Stimulated activated CD8-positive, alpha-beta memory T cell treated with anti-CD3 and anti-CD28 coated beads, Interleukin-2, amount 100 ng/mL, for 1 hour (primary cell): Measurements from ENCODE around the gene P3H1.
A peak's percentile ranks its signal among the peaks of the same experiment; 100 is the strongest.
"Not testable (repeated sequence)": the region's sequence is repeated elsewhere in the genome, so short reads cannot be mapped to it uniquely, and the experiment has no call there.

ENCODE experiments used
- DNase-seq, 2 donors: peaks; one replicate each; pipeline ENCODE4 v3.0.0-alpha.2; 2020; ENCODE audit warnings: low read depth in 2 of 2

Gene P3H1

DNA sequence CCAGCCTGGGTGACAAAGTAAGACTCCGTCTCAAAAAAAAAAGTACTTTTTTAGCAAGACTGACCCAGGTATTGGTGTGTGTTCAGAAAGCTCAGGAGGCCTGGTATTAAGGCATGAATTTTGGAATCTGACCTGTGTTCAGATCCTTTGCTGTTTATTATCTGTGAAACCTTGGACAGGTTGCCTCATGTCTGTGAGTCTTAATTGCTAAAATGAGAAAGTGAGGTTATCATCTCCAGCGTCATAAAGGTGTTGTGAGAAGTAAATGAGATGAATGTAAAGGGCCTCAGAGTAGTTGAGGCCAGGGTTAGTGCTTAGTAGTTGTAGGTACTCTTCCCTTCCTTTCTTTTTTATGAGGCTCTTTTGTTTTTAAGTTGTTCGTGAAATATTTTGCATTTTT is 3.0 kb upstream of the P3H1 start:
- DNase-seq = no peak

DNA sequence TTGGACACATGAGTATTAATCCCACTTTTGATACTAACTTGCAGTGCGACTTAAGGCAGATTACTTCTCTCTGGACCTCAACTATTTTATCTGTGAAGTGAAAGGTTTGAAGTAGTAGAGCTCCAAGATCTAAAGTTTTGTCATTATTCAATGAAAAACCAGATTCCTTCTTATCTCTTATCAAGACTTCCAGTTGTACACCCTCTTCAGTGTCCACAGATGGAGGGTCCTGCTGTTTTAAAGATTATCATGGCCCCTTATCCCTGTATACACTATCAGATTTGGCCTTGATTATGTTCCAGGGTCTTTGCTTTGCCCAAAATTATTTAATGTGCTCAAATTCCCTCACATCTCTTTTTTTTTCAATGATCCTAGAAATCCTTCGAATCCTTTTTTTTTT is 1.3 kb upstream of the P3H1 start:
- DNase-seq = no peak

DNA sequence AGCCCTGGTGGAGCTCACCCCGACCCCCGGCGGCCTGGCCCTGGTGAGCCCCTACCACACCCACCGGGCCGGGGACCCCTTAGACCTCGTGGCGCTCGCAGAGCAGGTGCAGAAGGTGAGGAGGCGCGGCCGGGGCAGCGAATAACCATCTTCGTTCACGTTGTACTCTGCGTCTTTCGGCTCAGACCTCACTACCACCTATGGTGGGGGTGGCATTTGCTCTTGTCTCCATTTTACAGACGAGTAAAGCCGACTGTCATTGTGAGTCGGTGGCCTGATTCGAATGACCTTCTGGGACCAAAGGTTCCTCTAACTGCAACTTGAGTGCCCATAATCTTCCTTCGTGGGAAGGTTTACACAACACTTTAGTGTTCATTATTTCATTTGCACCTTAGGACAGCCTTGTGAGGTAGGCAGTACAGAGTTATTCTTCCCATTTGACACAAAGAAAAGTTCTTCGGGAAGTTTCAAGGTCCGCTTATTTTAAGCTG is 727 bp upstream of the P3H1 start:
- DNase-seq = peak in 1 of 2 donors; percentile 10

DNA sequence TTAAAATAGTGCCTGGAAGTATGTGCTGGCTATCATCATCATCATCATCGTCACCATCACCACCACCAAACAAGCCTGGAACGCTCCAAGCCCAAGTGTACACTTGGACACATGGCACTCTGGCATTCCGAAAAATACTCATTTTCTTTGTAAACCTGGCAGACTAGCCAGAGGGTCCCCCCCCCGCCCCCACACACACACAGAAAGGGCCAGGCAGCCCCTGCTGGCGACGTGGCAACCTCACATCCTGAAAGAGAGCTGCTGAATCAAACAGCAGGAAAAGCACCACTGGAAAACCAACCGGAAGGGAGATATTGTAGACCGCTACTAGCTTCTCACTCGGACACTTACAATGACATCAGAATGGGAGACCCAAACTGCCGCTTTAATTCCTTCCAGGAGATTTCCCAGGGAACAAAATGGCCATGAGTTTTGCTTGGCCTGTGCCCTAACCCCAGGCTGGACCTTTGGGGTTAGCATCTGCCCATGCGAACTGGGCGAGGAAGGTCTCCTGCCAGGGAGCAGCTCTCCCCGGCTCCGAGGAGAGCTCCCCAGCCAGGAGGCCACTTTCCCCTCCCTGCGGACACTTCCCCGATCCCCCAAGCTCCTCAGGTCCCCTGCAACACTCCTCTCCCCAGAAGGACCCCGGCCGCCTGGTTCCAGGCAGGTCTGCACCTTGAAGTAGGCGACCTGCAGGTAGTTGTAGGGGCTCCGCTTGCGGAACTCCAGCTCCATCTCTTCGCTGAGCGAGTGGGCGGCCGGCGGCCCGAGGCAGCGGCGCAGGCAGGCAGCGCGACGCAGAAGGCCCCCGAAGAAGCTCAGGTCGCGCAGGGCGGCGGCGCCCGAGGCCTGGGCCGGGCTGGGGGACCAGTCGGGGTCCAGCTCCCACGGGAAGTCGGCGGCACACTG is 742 bp downstream of the P3H1 start:
- DNase-seq = peak in 1 of 2 donors; percentile 12

DNA sequence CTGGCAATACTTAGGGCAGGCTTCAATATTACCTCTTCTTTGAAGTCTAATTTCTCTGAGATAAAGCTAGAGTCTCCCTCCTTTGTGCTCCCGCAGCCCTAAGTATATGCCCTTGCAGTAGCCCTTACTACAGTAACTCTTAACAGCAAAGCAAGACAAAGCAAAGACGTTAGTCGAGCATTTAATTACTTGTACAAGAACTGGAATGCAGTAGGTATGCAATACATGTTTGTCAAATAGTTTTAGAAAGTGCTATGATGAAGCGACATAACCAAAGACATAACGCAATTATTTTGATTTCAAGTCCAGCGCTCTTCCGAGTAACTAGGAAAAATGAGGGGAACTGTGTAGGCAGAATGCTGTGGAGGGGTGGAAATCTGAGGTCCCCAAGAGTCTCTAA is 1.6 kb downstream of the P3H1 start:
- no peak for DNase-seq

DNA sequence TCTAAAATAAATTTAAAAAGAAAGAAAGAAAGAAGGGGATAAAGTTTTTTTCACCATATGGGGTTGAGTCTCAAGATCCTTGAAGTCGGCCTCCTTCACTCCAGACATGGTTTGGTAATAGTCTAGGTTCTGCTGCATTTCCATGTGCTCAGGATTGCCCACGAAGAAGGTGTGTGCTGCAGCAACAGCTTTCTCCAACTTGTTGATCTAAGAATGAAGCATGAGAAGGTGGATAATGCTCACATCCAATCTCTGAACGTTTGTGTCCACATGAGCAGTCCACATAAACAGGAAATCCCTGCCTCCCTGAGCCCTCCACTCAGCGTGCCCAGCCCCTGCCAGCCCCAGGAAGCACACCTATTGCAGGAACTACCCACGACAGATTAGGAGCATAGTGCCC is 4.6 kb downstream of the P3H1 start:
- no peak for DNase-seq

DNA sequence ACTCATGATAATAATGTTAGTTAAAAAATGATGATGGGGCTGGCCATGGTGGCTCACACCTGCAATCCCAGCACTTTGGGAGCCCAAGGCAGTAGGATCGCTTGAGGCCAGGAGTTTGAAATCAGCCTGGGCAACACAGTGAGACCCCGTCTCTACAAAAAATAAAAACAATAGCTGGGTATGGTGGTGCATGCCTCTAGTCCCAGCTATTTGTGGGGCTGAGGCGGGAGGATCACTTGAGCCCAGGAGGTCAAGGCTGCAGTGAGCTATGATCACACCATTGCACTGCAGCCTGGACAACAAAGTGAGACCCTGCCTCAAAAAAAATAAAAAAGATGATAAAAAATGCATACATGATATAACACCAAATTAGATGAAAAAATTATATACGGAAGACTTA is 5.3 kb downstream of the P3H1 start:
- DNase-seq = no peak

DNA sequence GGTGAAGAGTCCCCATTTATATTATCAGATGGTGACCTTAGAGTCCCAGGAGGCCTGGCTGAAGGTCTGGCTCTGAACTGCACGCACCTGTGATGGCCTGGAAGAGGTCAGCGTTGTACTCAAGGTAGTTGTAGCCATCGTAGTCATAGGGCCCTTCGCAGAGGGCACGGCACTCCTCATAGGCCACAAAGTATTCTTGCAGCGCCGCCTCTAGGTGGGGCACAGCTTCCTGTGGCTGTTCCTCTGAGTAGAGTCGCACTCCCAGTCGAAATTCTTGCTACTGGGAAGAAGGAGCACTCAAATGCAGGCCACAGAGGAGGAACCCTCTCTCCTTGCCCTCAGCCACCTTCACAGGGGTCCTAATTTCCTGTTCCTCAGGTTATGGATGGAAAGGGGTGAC is 7.7 kb downstream of the P3H1 start:
- DNase-seq = no peak

DNA sequence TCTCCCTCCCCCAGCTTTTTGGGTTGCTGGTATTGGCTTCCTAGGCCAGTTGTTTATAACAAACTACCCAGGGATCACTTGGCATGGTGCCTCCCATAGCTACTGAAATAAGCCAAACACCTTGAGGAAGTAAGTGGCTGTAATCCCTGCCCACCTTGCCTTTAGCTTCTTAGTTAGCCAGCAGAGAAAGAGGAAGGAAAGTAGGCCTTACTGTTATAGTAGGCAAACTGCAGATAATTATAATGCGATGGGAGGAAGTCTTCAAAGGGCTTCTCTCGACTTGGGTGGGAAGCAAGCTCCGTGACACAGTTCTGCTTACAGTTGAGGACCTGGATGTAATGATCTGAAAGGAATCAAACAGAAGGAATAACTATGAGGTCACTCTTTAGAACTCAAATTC is 8.2 kb downstream of the P3H1 start:
- DNase-seq = no peak

DNA sequence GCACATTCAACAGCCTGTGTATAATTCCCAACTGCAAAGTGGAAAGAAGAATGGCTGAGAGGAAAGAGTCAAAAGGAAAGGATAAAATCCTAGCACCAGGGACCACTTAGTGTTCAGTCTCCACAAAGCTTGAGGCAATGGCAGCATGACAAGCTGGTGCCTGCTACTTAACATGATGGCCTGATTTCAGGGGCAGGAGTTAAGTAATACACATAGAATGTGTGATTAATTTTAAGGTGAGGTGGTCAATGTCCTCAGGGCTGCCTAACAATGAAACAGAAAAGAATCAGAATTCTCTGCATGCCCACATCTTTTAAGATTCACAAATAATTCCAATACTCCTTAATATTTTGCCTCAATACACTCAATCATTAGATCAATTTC is 8.9 kb downstream of the P3H1 start:
- no peak for DNase-seq

DNA sequence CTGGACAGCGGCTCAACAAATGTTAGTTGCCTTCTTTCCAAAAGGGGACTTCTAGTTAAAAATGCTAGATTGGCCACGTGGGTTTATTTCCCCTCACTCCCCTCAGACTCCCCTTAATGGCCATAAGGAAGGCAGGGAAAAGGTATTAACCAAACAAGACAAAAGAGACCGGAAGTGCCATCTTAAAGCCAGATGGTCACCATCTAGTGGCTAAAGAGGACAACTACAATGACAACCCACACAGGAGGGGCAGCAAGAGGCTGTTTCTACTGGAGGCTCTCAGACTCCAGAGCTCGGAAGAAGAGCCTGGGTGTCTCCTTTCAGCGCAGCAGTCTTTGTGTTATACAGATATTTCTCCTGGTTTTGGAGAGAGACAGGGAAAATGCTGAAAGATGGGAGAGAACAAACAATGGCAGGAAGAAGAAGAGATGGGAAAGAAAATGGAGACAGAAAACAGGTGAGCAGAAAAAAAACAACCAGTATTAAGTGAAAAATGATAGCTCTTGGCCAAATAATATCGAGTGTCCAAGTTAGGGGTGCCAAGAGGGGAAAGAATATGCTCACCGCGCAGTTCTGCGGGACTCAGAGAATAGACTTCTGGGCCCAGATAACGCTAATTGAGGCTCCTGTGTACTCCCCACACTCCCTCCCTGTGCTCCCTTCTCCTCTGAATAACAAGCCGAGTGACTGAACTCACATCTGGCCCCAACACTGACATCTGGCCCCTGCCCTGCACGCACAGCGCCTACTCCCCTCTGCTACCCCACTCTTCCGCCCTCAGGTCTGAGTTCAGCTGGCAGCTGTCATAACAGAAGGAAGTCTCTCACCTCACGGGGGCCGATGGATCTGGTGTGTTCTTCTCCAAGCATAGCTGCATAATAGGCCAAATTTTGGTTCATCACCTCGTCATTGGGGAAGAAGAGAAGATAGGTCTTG is 9.6 kb downstream of the P3H1 start:
- DNase-seq = no peak

DNA sequence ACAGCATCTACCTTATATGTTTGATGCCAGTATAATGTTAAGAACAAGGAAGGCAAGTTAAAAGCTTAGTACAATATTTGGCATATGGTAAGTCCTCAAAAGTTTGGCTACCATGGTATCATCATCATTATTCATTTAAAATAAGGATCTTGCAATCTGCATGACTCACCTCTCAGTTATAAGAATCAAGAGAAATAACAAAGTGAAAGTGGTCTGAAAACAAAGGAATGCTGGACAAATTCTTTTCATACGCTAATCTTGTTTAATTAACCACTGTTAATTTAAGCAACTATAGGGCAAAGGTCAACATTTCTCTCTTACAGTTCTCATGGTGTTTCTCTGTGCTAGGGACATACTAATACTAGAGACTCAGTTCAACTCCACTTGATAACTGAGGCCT is 13.8 kb downstream of the P3H1 start:
- no peak for DNase-seq

DNA sequence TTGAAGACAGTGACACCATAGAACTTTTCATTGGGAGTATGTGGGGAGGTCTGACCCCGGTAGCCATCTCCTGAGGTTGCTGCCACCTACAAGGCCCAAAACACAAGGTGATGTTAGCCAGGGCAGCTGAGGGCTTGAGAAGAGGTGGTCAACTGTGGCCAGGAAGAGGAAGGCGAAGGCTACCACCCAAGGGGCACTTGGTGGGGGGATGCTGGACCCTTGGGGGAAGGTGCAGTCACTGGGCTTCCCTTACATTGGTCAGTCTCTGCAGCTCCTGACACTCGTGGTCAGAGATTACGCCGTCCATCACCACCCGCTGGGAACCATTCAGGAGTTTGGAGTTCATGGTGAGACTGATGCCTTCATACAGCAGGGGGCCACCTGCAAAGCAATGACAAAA is 14.5 kb downstream of the P3H1 start:
- DNase-seq = no peak

DNA sequence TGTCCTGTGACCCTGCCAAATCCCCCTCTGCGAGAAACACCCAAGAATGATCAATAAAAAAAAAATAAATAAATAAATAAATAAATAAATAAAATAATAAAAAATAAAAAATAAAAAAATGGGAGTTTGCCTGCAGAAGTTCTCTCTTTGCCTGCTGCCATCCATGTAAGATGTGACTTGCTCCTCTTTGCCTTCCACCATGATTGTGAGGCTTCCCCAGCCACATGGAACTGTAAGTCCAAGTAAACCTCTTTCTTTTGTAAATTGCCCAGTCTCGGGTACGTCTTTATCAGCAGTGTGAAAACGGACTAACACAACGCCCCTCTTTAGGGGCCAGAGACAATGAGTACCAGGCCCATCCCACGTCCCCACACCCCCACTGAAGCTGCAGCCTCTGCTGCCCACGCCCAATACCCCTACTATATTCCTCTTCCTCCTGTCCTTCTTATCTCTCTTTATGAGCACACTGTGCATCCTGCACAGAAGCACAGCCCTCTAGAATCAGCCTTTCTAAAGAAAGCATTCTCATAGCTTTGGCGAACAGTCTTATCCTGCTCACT is 15.2 kb downstream of the P3H1 start:
- not testable (repeated sequence) for DNase-seq

DNA sequence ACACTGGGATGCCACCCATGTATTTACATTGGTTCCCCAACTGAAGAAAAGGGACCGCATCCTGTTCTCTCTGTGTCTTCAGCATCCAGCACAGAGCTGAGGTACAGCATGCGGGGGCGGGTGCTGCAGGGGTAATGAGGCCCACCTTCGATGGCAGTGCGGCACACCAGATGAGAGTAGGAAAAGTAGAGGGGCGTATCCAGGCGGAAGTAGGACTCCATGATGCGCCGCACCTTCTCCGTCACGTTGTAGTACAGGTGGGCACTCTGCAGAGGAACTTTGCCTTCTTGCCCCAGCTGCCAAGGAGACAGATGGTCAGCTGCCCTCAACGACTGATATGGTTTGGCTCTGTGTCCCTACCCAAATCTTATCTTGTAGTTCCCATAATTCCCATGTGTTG is 16.8 kb downstream of the P3H1 start:
- no peak for DNase-seq

DNA sequence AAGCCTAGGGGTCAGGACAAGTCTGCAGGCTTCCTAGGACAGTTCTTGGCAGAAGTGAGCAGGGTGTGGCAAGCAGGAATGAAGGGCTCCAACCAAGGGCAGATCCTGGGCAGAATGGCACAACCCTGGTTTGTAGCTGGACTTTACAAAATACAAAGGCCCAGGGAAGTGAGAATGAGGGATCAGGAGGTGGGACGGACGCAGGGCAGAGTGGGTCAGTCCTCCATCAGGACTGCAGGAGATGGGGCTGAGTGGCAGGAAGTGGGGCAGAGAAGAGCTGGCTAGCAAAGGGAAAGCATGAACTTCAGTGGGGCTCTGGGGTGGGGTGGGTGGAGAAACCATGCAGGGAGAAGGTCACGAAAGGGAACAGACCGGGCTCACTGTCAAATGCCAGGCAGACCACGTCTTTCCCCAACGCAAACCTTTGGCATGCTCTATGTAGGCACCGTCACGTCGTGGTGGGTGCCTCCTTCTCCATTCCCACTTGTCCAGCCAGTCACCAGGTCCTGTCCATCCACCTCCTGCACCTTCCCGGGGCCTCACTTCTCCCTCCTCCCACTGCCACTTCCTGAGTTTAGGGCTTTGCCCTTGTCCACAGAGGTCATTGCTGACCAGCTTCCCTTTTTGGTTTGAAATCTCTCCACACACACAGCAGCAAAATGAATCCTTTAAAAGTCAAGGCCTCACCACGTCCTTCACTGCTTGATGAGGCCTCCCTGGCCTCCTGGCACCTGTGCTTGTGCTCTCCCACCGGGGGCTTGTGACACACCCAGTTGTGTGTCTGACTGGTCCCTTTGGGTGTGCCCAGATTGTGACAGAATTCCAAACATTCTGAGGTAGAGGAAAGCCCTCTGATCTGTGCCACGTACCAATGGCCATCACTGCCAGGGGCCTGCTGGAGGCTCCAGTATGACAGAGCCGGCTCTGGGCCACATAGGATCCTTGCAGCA is 18.1 kb downstream of the P3H1 start:
- no peak for DNase-seq

DNA sequence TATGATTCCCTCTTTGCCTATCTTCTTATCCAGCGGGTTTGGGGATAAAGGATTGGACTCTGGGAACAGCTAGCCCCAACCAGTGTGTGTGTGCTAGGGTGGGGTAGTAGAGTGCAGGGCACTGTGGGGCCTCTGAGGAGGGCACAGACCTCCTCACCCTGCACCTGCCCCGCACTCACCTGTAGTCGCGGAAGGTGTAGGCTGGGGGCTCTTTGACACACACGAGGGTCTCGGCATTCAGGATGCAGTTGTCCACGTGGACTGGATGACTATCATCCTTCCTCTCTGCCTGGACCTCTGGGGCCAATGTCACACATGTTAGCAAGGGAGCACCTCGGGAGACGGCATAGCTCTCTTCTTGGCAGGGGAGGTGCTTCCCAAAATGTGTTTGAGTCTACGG is 18.8 kb downstream of the P3H1 start:
- no peak for DNase-seq

DNA sequence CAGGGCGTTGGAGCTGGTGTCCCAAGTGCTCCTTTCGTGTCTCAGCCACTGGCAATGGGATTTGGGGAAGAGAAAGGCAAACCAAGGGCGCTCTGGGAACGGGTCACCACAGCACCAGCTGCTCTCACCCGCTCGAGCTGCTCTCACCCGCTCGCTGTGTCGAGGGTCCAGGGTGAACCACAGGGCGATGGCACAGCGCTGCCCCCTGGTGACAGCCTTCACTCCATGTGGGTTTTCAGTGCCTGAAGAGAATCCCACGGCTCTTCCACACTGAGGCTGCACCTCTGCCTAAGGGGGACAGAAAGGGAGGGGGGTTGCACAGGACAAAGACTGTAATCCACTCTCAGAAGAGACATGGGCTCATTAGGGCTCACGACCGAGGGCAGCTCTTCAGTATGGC is 19.7 kb downstream of the P3H1 start:
- no peak for DNase-seq

DNA sequence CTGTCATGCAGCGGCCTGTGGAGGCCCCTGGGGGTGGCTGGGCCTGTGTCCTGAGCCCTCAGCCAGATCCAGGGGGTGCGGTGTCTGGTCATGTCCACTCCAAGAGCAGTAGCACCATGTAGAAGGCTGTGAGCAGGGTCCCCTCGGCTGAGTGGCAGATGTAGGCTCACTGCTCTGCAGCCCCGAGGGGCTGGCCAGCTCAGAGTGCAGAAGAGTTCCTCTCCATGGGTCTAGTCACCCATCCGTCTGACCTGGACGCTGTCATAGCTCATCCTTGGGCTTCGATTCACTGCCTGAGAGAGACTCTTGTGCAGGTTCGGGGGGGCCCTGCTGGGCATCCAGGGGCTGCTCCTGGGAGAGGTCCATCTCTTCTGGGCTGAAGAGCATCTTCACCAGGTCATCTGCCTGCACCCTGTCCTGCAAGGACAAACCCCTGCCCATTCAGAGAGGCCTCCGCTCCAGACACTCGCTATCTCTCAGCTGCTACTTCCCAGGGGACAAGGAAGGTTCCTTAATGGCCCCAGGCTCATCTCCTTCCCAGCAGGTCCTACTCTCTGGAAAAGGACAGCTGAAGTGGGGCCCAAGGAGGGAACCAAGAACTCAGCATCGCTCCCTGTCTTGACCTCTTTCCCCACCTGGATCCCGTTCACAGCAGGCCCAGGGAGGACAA is 20.3 kb downstream of the P3H1 start:
- no peak for DNase-seq

DNA sequence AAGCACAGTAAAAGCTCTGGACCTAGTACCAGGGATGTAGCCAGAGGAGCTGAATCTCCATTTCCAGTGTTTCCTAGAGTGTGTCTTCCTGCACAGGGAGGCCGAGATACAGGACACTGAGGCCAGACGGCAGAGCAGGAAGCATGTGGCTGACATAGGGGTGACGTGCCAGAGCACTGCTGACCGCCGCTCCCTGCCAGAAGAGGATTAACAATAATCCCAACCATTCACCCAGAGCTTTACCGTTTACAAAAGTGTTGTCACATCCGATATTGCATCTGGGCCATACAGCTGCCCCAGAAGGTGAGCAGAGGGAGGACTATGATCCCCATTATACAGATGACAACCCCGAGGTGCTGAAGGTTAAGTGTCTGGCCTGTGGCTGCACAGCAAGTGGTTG is 21.0 kb downstream of the P3H1 start:
- no peak for DNase-seq

DNA sequence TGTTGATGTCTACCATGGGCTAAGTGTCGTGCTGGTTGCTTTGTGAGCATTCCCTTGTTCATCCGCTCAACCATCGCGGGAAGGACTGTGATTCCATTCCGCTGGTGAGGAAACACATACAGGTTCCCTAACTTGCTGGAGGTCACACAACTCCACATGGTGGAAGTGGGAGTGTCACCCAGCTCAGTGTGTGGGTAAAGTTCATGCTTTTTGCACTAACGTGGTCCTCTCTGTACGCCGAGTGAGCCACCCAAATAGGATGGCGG is 22.7 kb downstream of the P3H1 start:
- no peak for DNase-seq
